TTC549 (cell line): Measurements from ENCODE around the gene CCDC85C.

Source experiments
- FAIRE-seq: peaks from 2 replicates; lab custom pipeline; 2012; peaks lifted over from hg19 to GRCh38; lab: Jason Lieb, UNC

CCDC85C gene

DNA sequence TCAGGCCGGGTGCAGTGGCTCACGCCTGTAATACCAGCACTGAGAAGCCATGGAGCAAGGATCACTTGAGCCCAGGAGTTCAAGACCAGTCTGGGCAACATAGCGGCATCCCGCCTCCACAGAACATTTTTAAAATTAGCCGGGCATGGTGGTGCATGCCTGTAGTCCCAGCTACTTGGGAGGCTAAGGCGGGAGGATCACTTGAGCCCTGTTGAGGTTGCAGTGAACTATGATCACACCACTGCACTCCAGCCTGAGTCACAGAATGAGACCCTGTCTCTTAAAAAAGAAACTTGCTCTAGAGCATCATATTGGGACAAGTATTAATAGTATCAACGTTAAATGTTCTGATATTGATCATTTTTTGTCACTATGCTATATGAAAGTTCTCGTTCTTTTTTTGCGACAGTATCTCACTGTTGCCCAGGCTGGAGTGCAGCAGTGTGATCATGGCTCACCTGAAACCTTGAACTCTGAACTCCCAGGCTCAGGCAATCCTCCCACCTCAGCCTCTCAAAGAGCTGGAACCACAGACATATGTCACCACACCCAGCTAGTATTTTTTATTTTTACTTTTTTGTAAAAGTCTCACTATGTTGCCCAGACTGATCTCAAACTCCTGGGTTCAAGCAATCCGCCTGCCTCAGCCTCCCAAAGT lies 47.7 kb downstream of the CCDC85C start:
- no peak for FAIRE-seq

DNA sequence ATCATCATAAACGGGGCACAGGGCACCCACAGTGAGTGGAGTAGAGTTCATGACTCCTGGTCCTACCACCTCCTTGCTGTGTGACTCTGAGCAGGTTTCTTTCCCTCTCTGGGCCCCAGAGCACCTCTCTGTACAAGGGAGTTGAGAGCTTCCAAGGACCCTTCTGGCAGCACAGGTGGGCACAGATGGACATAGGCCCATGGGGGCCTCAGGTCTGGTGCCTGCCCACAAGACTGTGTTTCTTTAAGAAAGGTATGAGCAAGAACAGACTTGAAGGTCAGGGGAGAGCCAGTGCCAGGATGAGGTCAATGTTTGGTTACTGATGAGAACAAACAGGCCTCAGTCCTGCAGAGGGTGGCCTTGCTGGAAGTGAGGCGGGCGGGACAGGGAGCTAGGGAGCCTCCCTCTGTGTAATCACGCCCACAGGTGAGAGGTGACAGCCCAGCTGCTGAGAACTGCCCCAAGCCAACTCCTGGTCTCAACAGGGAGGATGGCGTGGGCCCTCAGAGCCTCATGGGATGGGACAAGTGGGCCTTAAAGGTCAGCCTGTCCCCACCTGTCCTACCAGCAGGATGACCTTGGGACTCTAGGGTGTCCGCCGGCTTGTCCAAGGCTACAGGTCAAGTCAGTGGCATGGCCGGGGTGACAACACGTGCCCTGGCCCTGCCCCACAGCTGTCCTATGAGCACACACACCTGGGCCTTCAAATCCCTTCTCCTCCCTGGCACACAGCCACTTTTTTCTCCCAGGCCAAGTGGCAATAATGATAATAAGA lies 49.1 kb downstream of the CCDC85C start:
- FAIRE-seq = no peak

DNA sequence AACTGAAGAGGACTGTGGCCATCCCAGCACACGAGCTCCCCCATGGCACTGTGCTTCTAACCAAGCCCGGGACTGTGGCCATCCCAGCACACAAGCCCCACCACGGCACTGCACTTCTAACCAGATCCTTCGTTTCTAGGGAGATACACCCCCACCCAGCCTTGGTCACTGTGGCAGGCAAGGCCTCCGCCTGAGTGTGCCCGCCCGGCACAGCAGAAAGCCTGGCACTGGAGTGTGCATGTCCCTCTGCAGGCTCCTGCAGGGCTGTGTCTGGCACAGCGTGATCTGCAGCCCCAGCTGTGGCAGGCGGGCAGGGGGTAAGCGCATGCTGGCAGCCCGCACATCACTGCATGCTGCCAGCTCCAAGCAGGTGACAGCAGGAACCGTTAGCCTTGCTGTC lies 49.8 kb downstream of the CCDC85C start:
- no peak for FAIRE-seq

DNA sequence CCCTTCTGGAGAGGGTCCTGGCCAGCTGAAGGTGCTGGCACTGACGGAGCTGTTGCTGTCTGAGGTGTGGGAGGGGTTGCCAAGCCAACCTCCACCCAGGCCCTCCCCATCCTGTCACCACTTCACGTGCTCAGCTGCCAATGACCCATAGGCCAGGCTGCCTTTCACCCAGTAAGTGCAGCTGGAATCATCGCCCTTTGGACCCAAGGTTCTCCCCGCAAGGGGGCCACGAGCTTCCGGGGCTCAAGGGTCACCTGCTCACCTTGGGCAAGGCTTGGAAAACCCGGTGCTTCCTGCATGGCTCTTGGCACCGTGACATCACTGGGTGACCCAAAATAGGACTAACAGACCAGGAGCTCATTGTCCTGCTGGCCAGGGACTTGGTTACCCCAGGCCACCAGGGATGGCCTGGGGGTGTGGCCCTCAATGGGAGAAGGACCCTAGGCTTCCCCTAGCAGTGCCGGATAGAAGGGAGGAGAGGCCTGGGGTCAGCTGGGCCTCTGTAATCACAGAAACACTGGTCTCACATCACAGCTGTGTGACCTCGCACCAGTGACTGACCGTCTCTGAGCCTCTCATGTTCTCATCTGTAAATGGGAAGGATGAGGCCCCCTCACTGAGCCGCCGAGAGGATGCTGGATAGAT lies 51.3 kb downstream of the CCDC85C start:
- no peak for FAIRE-seq

DNA sequence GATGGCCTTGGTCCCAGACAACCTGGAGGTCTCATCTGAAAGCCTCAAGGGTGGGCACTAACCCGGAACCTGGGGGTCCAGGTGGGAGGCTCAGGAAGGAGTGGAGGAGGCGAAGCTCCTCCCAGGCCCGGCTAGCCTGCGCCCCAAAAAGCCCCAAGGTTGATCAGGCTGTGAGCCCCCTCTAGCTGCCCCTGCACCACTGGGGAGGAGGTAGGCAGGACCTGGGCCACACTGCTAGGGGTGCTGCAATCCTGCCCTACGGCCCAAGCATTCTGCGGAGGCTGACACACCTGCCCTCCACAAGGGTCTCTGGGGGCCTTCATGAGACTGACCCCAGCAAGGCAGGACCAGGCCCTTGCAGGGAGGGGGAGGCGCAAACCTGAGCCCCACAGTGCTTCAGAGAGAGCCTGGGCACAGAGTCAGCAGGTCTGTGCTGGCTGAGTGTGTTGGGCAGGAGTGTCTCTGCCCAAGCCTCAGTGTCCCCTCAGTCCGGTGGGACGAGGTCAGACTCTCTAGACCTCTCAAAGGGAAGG lies 51.9 kb downstream of the CCDC85C start:
- no peak for FAIRE-seq

DNA sequence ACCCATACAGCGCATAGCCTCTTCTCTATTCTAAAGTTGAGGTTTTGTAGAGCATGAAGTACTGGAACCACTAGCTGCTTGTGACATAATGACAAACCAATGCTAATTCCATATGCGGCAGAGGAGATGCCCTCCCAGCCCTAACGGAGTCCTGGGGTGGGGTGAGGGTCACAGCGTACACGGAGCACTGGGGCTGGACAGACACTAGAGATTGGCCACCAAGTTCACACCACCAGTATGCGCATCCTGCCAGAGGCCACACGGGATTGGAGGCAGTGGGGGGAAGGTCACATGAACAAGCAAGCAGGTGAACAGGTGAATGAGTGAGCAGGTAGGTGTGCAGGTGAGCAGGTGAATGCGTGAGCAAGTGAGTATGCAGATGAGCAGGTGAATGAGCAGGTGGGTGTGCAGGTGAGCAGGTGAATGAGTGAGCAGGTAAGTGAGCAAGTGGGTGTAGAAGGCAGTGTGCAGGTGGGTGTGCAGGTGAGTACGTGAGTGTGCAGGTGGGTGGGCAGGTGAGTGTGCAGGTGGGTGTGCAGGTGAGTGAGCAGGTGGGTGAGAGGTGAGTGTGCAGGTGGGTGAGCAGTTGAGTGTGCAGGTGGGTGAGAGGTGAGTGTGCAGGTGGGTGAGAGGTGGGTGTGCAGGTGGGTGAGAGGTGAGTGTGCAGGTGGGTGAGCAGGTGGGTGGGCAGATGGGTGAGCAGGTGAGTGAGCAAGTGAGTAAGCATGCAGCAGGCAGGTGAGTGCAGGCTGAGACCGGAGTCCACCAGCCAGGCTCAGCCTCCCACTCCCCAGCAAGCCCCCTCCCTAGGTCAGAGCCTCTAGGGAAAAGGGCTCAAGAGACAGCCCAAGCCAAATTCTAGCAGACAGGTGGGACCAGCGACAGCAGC lies 52.7 kb downstream of the CCDC85C start:
- no peak for FAIRE-seq

DNA sequence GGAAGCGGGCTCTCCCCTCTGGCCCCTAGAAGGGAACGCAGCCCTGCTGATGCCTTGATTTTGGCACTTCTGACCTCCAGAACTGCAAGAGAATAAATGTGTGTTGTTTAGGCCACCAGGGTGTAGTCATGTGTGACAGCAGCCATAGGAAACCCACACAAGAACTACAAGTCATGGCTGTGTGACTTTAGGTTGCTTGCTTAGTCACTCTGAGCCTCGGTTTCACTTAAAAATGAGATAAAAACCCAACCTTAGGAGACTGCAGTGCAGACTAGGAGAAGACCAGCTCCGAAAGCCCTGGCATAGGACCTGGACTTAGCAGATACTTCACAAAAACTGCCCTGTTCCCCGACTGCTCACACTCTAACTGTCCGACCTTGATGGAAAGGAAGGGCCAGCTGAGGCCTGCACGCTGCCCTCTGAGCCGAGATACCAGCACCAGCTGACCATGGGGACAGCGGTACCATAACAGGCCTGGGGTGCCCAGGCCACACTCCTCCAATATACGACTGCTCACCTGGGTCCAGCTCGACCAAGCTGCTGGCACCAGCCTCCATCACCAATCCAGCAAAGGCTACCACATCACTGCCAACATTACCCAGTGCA lies 53.5 kb downstream of the CCDC85C start:
- FAIRE-seq = no peak

DNA sequence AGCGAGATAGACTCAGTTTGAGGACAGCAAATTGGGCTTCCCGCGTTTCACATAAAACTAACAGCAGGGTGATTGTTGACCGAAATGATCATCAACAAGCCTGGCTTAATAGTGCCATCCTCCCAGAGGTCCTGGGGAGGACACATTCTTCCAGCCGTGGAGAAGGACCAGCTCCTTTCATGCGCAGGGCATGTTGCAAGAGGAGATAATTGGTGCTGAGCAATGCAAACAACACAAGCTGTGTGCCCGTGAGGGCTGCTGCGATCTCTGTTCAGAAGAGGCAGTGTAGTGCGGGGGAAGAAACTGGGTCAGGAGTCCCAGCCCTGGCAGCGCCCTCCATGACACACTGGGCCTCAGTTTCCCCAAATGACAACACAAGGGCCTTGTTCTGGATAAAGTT lies 54.3 kb downstream of the CCDC85C start:
- no peak for FAIRE-seq

DNA sequence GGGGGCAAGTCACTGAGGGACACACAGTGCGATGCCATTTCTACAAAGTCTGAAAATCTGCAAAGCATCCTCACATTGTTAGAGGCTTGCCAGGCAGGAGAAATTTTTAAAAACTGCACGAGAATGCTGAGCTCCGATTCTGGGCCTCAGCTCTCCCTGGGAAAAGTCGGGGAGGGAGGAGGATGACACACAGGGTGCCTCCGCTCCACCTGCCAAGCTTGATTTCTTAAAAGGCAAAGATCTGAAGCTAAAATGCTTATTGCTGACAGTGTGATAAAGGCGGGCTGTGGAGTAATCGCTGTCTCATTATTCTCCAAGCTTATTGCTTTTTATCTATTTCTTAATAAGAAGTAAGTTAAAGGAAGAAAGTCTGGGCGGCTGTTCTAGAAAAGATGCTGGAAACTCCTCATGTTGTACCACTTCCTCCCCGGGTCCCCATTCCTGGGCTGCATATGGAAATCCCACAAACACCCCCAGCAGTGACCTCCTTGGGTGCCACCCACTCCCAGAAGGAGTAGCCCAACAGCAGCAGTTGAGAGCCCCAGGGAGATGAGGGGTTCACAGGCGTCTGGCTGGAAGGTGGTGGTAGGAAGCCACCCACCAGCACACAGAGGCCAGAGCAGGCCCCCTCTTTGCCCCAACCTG lies 55.0 kb downstream of the CCDC85C start:
- no peak for FAIRE-seq

DNA sequence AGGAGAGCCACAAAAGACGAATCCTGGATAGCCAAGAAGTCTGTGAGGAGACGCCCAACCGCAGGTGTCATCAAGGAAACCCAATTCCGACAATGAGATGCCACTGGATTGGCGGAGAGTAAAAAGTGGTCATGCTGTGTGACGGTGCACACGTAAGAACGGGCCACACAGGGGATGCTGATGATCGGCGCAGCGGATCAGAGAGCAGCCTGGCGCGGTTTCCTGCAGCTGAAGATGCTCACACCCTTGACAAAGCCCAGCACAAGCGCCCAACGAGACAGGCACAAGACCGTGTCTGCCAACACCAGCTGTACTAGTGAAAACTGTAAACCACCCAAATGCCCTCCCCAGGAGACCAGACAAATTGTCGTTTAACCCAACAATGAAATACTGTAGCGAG lies 55.8 kb downstream of the CCDC85C start:
- FAIRE-seq = no peak

DNA sequence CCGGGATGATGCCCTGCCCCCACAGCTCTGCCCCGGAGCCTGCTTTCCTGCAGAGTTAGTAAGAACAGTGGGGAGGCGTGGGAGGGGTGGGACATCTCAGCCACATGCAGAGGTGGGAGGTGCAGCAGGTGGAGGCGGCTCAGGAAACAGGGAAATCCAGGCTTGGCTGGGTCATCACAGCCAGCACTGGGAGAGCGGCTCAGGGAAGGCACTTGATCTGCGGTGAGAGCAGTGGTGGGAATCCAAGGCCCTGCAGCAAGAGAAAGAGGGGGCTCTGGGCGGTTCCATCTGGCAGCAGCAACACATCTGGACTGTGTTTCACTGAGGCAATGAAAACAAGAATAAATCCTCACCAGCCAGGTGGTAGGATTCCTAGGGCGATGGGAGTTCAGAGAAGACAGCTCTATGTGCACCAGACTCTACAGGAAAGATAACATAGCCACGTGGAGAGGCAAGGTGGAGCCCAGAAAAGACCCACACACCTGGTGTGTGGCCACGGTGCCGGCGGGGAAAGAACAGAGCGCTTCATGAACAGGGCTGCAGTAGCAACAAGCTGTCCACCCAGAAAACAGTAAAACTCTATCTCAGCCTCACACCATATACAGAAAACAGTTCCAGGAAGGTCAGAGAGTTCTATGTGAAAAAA lies 57.6 kb downstream of the CCDC85C start:
- FAIRE-seq = no peak

DNA sequence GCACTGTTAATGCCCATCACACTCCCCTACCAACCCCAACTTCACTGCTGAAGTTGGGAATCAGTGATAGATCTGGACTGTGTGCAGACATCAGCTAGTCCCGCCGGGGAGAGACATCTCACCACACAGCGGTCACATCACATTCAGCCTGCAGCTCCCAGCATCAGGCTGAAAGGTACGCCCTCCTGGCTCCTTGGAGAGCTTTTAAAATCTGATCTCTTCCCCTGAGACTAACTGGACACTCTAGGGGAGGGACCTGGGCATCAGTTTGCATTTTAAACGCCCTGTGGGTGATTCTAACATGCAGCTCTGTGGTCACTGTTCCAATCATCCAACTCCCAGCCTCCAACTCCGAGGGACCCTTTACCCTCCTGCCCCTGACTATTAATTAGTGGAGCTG lies 58.4 kb downstream of the CCDC85C start:
- no peak for FAIRE-seq

DNA sequence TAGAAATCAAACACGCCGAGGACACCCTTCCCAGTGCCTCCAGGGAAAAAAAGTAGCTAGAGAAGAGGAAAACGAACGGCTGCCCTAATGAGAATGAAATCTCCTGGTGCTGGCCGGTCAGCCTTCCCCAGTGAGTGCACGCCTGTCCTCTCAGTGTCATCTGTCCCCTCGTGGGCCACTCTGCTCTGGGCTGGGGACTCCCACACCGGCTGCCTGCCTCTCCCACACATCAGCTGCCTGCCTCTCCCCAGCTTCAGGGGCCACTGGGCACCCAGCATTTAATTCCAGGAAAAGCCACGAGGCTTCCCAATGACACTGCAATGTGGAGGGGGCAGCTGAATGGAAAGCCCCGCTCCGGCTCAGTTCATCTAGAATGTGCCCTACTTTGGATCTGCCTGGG lies 59.0 kb downstream of the CCDC85C start:
- FAIRE-seq = no peak

DNA sequence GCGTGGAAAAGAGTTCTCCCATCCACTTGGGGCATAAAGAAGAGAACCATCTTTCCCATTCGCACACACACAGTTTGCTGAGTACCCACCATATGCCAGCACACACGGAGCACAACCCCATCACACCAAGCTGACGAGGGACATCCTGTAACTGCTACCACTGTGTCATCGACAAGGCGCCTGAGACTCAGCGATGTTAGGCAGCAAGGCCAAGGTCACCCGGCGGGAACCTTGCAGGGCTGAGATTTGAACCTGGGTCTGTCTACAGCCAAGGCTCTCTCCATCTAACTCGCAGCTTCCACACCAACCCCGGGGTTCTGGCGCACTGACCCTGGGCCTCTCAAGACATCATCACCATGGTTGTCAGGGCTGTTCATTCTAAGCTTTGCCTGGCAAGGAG lies 60.0 kb downstream of the CCDC85C start:
- FAIRE-seq = no peak

DNA sequence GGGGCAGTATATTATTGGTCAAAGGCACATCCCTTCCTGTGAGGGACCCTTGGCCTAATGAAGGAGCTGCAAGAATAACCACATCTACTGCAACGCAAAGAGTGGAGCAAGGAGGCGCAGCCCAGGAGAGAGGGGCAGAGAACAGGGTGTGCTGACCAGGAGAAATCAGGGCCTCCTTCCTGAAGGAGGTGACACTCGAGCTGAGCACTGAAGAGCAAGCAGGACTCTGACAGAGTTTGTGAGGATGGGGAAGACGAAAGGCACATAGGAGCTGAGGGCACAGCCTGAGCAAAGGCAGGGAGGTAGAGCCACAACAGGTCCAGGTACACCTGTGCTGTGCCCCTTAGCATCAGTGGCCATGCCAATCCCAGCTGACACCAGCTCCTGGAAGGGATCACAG lies 60.6 kb downstream of the CCDC85C start:
- FAIRE-seq = no peak

DNA sequence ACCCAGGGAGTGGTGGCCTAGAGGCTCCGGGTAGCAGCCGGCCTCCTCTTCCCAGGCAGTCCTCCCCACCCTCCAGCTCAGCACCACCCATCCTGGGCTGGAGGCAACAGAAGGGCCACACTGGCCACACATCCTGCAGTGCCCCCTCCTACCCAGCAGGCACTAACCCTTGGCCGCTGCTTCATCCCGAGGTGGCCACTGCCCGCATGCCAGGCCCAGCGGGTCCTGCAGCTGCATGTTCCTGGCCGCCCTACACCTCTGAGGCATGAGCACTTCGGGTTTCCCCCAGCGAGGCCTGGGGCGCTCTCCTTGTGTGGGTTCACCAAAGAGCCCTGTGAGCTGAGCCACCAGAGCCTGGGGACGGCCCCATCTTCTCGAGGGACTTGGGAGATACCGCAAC lies 61.4 kb downstream of the CCDC85C start:
- no peak for FAIRE-seq

DNA sequence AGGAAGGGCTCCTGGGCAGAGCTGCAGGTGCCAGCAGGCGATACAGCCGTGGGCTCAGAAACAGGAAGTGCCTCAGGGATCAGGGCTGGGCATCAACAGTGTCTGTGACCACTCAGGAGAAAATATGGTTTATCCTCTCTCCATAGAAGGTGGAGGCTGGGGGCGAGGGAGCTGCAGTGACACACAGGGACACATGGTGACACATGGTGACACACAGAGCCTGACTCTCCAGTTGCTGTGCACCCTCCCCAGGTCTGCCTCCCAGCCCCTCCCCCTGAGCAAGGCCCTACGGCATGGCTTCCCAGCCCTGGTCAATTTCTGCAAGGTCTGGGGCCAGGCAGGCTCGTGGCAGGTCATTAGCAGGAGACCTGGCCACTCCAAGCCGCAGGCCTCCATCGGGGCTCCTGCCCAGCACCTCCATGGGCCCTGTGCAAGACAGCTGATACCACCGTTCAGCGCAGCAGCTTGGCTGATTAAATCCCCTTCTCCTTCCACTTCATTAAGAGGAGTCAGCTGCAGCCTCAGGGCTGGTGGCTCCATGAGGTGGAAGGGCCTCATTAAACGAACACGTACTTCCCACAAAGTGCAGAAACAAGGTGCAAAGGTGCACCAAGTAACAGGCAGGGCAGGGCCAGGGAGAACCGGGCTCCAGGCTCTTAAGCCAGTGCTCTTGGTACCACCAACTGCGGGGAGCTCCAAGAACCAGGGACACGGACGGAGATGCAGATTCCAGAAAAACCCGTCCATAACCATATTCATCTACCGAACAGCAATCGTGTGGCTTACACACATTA lies 62.1 kb downstream of the CCDC85C start:
- FAIRE-seq = no peak

DNA sequence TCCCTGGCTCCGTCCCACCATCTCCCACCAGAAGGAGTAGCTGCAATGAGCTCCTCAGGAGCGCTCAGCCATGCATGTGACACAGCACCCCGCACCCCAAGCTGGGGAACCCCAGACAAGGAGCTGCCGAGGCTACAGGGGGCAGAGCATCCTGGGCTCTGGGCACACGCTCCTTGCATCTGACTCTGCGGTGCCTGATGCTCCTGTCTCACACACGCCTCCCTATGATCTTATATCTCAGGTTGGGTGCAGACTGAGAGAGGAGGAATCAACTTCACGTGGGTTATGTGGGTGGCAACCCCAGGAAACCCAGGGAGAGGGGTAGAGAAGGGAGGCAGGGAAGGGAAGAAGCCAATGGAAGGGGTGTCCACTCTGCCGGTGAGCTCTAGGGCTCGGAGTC lies 62.8 kb downstream of the CCDC85C start:
- no peak for FAIRE-seq

DNA sequence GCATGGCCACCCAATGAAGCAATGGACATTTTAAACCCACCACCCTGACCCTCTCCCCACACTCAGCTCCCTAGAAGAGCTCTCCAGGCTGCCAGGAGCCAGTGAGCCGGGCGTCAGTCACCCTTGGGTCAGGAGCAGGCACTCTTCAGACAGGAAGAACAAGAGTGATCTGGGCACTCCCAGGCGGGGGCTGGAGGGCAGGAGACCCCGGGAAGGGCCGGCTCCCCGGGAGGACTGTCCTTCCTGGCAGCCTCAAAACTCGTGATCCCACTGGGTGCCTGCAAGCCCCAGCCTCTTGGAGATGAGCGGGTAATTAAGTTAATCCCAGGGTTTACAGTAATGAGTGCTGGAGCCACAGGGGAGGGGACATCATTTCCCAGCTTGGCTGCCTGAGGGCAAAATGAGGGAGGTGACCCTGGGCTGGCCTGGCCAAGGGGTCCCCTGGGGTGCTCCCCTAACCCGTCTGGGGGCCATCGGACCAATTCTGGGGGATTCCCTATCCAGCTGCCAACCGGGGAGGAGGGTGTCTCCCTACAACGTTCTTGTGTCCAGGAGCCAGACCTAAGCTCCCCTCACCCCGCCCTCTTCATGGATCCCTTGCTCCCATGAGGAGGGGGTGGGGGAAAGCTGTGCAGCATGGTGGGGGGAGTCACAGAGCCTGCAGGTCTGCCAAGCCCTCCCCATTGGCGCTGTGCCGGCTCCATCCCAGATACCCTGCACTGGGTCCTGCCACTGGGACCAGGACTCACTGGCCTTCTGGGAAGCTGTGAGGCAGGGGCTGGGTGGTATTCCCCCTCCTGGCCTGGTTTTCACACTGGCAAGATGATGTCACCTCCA lies 63.6 kb downstream of the CCDC85C start:
- no peak for FAIRE-seq
